T-helper 2 cell treated with Interferon-gamma antibody and Interleukin-4, amounts not matched to agents 100 ng/mL and 5 ng/mL, for 36 hours (primary cell): ENCODE measurements around the gene KRTAP25-1. TPM values are rescaled to one million over a fixed set of nuclear protein-coding genes. Genes with fewer than 3 reads are reported as not detected.

Source experiments
- intact Hi-C: fragments of 100-400 bp; cut with micrococcal nuclease; formaldehyde crosslinking; loops from one replicate; pipeline ENCODE4 v1.15.1; 2023
- total RNA-seq: library from RNA; stranded (reverse); gene quantifications from 2 replicates; pipeline ENCODE4 v1.2.3, GENCODE V29; 2022

KRTAP25-1 gene
- total RNA-seq, 1 donor from 2014 or later, result not detected

DNA sequence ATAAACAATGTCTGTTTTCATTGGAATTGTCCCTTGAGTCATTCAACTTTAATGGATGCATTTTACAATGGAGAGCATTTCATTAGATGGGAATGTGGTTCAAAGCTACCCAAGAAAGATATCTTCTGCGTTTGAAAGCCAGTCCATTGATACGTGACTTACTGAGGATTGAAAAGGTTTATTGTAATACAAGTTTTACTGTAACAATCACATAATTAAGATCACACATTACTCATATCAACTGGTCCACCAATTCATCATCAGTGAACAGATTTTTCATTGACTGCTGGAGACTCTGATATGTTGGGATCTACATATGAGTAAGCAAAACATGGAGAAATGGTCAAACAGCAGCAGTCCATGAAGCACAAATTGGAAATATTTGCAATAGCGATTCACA, 39.4 kb downstream of the KRTAP25-1 start:
- intact Hi-C loops, result no loop called here

DNA sequence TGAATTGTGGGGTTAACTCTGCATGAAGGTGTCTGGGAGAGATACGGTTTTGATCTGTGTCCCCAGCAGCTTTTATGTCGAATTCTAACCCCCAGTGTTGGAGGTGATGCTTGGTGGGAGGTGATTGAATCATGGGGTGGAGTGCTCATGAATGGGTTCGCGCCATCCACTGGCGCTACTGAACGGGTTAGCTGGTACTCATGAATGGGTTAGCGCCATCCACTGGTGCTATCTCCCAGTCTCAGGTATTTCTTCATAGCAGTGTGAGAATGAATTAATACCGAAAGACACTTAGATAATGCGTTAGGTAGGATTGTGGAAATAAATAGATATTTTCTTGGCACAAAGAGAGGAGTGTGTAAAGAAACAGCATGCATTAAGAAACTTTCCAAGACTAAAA, 40.5 kb downstream of the KRTAP25-1 start:
- intact Hi-C loops, result no loop called here

DNA sequence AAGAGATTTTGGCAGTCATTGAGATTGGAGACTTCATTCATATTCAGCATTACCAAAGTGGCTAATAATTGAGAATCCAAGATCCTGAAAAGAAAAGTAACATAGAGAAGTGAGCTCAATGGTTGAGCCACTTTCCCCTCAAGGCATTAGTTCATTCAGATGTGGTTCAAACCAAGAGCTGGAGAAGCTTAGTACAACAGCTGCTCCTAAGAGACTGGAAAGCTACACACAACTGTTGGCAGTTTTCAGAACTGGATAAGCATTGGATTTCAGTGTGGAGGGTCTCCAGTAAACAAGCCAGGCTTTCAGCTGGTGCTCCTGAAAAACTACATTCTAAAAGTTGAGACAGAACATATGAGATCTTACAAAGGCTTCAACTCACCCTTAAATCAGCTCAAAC, 44.3 kb downstream of the KRTAP25-1 start:
- intact Hi-C loops, result no loop called here

DNA sequence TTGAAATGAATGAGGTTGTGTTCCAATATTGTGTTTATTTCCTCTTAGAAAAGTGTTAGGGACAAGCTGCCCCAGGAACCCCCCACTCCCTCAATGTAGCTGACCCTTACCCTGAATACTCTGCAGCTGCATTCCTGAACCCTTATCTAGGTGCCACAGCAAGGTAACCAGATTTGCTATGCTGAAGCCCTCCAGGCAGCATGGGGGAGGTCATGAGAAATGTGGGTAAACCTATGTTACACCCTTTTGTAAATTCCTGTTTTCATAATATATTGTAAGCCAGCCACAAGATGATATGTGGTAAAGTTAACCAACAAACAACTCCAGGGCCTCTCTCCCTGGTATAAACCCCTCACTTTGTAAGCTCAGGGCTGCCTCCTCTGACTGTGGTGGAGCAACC, 45.6 kb downstream of the KRTAP25-1 start:
- intact Hi-C loops, result no loop called here

DNA sequence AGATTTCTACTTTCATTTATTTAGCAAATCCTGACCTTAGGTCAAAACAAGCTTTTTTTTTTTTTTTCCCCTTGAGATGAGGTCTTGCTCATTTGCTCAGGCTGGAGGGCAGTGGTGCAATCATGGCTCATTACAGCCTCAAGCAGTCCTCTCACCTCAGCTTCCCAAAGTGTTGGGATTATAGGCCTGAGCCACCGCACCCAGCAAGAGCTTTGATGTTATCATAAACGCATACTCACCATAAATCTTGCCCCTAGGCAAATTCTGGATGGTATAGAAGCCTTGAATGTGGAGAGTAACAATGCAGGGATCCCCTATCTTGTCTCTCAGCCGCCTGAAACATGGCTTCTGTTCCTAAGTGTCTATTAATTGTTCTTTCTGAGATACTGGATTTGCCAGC, 48.7 kb downstream of the KRTAP25-1 start:
- intact Hi-C loops, result no loop called here

Other genes with a start within 250 kb of the KRTAP25-1 start
- gene CLDN17, start 122.7 kb downstream of the KRTAP25-1 start, total RNA-seq, result not detected in 2 replicates
- not detected in 2 replicates for gene CLDN8, start 73.4 kb downstream of the KRTAP25-1 start, total RNA-seq
- not detected in 2 replicates for gene KRTAP24-1, start 6.6 kb downstream of the KRTAP25-1 start, total RNA-seq
- not detected in 2 replicates for gene KRTAP26-1, start 30.8 kb upstream of the KRTAP25-1 start, total RNA-seq
- gene KRTAP27-1, start 48.2 kb upstream of the KRTAP25-1 start, total RNA-seq, result not detected in 2 replicates
- gene KRTAP23-1, start 59.1 kb upstream of the KRTAP25-1 start, total RNA-seq, result not detected in 2 replicates
- not detected in 2 replicates for gene KRTAP13-2, start 82.8 kb upstream of the KRTAP25-1 start, total RNA-seq
- gene KRTAP13-1, start 106.5 kb upstream of the KRTAP25-1 start, total RNA-seq, result not detected in 2 replicates
- not detected in 2 replicates for gene KRTAP13-3, start 136.4 kb upstream of the KRTAP25-1 start, total RNA-seq
- gene KRTAP13-4, start 140.7 kb upstream of the KRTAP25-1 start, total RNA-seq, result not detected in 2 replicates
- gene KRTAP15-1, start 150.8 kb upstream of the KRTAP25-1 start, total RNA-seq, result not detected in 2 replicates
- not detected in 2 replicates for gene KRTAP19-1, start 190.9 kb upstream of the KRTAP25-1 start, total RNA-seq
- gene KRTAP19-2, start 197.9 kb upstream of the KRTAP25-1 start, total RNA-seq, result not detected in 2 replicates
- gene KRTAP19-3, start 202.5 kb upstream of the KRTAP25-1 start, total RNA-seq, result not detected in 2 replicates
- gene KRTAP19-4, start 207.7 kb upstream of the KRTAP25-1 start, total RNA-seq, result not detected in 2 replicates
- not detected in 2 replicates for gene KRTAP19-5, start 212.6 kb upstream of the KRTAP25-1 start, total RNA-seq